ENCODE measurements around the gene MASP2.

DNA sequence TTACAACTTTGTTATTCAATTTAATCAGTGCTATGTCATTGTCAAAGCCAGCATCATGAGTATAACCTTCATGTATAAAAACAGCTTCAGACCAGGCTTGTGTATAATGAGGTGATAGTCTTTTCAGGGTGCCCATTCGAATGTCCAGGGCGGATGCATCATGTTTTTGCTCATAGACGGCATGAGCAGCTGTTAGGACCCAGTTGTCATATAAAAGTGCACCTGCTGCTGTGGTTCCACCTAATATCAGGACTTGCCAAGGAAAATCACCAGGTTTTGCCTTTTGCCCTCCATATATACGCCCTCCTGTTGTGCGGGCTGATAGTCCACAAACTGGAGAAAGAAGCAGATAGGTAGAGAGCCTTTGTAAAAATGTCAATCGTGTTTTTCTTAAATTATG is 19.7 kb downstream of the MASP2 start:
- TF ChIP-seq CTCF (IDR thresholded peaks at IDR 0.05; ENCODE audit: low read depth, low read length, poor library complexity, severe bottlenecking), result no peak
- no peak for TF ChIP-seq EZH2phosphoT487 (IDR thresholded peaks at IDR 0.05; ENCODE audit: borderline replicate concordance, low read length)
